Ishikawa (cell line): ENCODE measurements around the gene UTY.

Source experiments
- EP300 ChIP-seq: IDR thresholded peaks from 2 replicates; pipeline ENCODE4 v1.6.1; 2012; ENCODE audit warnings: borderline replicate concordance
- ZBTB7A ChIP-seq: IDR thresholded peaks from 2 replicates; pipeline ENCODE4 v1.6.1; 2012; ENCODE audit warnings: low read depth

GRCh38 chrY:13351443-13351842 is 128.4 kb downstream of the UTY start:
- TF ChIP-seq ZBTB7A (no peak), EP300 (no peak)
